K562 (cell line): ENCODE results near the gene ZCCHC14. TPM values are rescaled to one million over a fixed set of nuclear protein-coding genes. Genes with fewer than 3 reads are reported as not detected.

Experiments used
- CBFA2T3 ChIP-seq: fragments of 450-650 bp; IDR thresholded peaks from 2 replicates; pipeline ENCODE4 v1.6.1; 2017
- CCAR2 ChIP-seq: fragments of 200-400 bp; formaldehyde crosslinking; IDR thresholded peaks from 2 replicates; pipeline ENCODE4 v1.6.1; 2017; ENCODE audit warnings: mild to moderate bottlenecking, low read depth, low read length
- CGGBP1 ChIP-seq: fragments of 250-450 bp; sonication (Bioruptor Pico); IDR thresholded peaks from 2 replicates; pipeline ENCODE4 v1.9.0; 2021; ENCODE audit warnings: mild to moderate bottlenecking
- E2F3 ChIP-seq: fragments of 250-450 bp; sonication (Bioruptor Pico); IDR thresholded peaks from 2 replicates; pipeline ENCODE4 v1.4.0; 2020; ENCODE audit warnings: mild to moderate bottlenecking
- E2F6 ChIP-seq, 2 experiments: IDR thresholded peaks; 2 replicates each; pipeline ENCODE4 v1.6.1; 2011; ENCODE audit warnings: borderline replicate concordance in 1 of 2, control low read depth in 1 of 2, low read depth in 1 of 2, low read length in 1 of 2, mild to moderate bottlenecking in 1 of 2, mixed read lengths in 1 of 2, moderate library complexity in 1 of 2; ENCODE audit not compliant: insufficient read depth in 1 of 2, insufficient read length in 1 of 2, poor library complexity in 1 of 2, severe bottlenecking in 1 of 2; ENCODE audit errors: extremely low read depth in 1 of 2
- FOXJ3 ChIP-seq: sonication (generic); formaldehyde crosslinking; IDR thresholded peaks from 2 replicates; pipeline ENCODE4 v1.4.0; 2020; ENCODE audit warnings: mild to moderate bottlenecking, missing genetic modification reagents
- HIVEP1 ChIP-seq: fragments of 250-450 bp; sonication (Bioruptor Pico); IDR thresholded peaks from 2 replicates; pipeline ENCODE4 v1.4.0; 2020; ENCODE audit warnings: mild to moderate bottlenecking
- MED1 ChIP-seq: sonication (generic); formaldehyde crosslinking; IDR thresholded peaks from 2 replicates; pipeline ENCODE4 v1.8.1; 2023; ENCODE audit warnings: missing genetic modification reagents, borderline replicate concordance
- NFXL1 ChIP-seq: fragments of 450-650 bp; formaldehyde crosslinking; IDR thresholded peaks from 2 replicates; pipeline ENCODE4 v1.4.0; 2021; ENCODE audit warnings: mild to moderate bottlenecking
- NR0B1 ChIP-seq: fragments of 450-650 bp; IDR thresholded peaks from one replicate; pipeline ENCODE4 v1.6.1; 2018; ENCODE audit warnings: mild to moderate bottlenecking, moderate library complexity; ENCODE audit not compliant: partially characterized antibody
- NR2C2 ChIP-seq, 2 experiments: fragments of 200-800 bp in 1 of 2; sonication (Bioruptor generic) in 1 of 2; sonication (generic) in 1 of 2; formaldehyde crosslinking in 1 of 2; IDR thresholded peaks; 2 replicates each; pipeline versions ENCODE4 v1.6.1 to v1.8.0; 2016 to 2022; ENCODE audit warnings: mild to moderate bottlenecking in 1 of 2, missing compliant biosample characterization in 1 of 2, missing genetic modification characterization in 1 of 2, missing genetic modification reagents in 1 of 2
- SAFB2 ChIP-seq: fragments of 200-400 bp; formaldehyde crosslinking; IDR thresholded peaks from 2 replicates; pipeline ENCODE4 v1.6.1; 2018; ENCODE audit warnings: borderline replicate concordance, low read length, low read depth, moderate library complexity; ENCODE audit not compliant: severe bottlenecking
- ZBTB40 ChIP-seq, 2 experiments: fragments of 450-650 bp in 1 of 2; sonication (generic) in 1 of 2; formaldehyde crosslinking in 1 of 2; IDR thresholded peaks; 2 replicates each; pipeline versions ENCODE4 v1.7.1 to v1.9.0; 2016 to 2022; ENCODE audit warnings: inconsistent platforms in 1 of 2, mild to moderate bottlenecking in 1 of 2, missing genetic modification reagents in 1 of 2
- ZBTB8A ChIP-seq: fragments of 450-650 bp; IDR thresholded peaks from 2 replicates; pipeline ENCODE4 v1.6.1; 2018; ENCODE audit warnings: mild to moderate bottlenecking, moderate library complexity; ENCODE audit not compliant: partially characterized antibody
- ZNF12 ChIP-seq: sonication (generic); formaldehyde crosslinking; IDR thresholded peaks from 2 replicates; pipeline ENCODE4 v1.4.0; 2020; ENCODE audit warnings: mild to moderate bottlenecking, missing genetic modification reagents
- ZNF165 ChIP-seq: fragments of 250-450 bp; sonication (Bioruptor Pico); IDR thresholded peaks from 2 replicates; pipeline ENCODE4 v1.4.0; 2020; ENCODE audit warnings: borderline replicate concordance
- polyA plus RNA-seq, 8 experiments: library from polyadenylated mRNA; depleted of rRNA in 4 of 8; stranded (reverse) in 5 of 8; unstranded in 3 of 8; fragments of >200 nt; fragmentation: Nextera tagmentation in 2 of 8; fragmentation: Illumina TruSeq in 1 of 8; extraction: Ambion mirVana in 2 of 8; extraction: Trizol in 1 of 8; gene quantifications; 2 replicates each; pipeline versions ENCODE4 v1.2.1 to v1.2.3, GENCODE V29; 2011 to 2014; ENCODE audit warnings: inconsistent platforms in 1 of 8, missing spikeins in 1 of 8
- total RNA-seq, 7 experiments: library from RNA; depleted of rRNA in 6 of 7; stranded (reverse); fragments of >200 nt in 6 of 7; fragmentation: Illumina TruSeq in 2 of 7; extraction: Trizol in 2 of 7; gene quantifications; 2 replicates each; pipeline versions ENCODE4 v1.2.1 to v1.2.3, GENCODE V29; 2011 to 2021; ENCODE audit warnings: low replicate concordance in 1 of 7

ZCCHC14 gene
- total and polyA plus RNA-seq, 9 of the 15 experiments (the other 6 are each of a cell fraction or from before 2014, with no cell fraction given), result 1.5 to 12.4 (median 2.9) TPM

- TF ChIP-seq ZBTB40 (IDR thresholded peaks at IDR 0.05) (no peak), ZBTB40 (CRISPR knock-in tag; IDR thresholded peaks at IDR 0.05) (no peak), E2F6 (IDR thresholded peaks at IDR 0.05; ENCODE audit: borderline replicate concordance in 1 of 2, extremely low read depth in 1 of 2, insufficient read depth in 1 of 2, insufficient read length in 1 of 2, low read depth in 1 of 2, low read length in 1 of 2, poor library complexity in 1 of 2, severe bottlenecking in 1 of 2) (peak in 1 of 2 experiments; percentile 15), E2F3 (no peak), NR0B1 (no peak), HIVEP1 (CRISPR knock-in tag) (no peak), SAFB2 (no peak), CGGBP1 (CRISPR knock-in tag) (no peak), CCAR2 (no peak), CBFA2T3 (no peak), ZBTB8A (no peak), ZNF165 (no peak), NR2C2 (CRISPR knock-in tag; IDR thresholded peaks at IDR 0.05) (no peak), NR2C2 (tag; IDR thresholded peaks at IDR 0.05) (no peak), ZNF12 (no peak), FOXJ3 (CRISPR knock-in tag) (no peak), NFXL1 (CRISPR knock-in tag) (no peak), MED1 (CRISPR knock-in tag) (no peak)
Measured at GRCh38 chr16:87389245-87389644, 103.6 kb downstream of the ZCCHC14 start (continued).
